Measurements from ENCODE around the gene ATG12.

ATG12 gene

GRCh38 chr5:115858396-115858795 lies 17.0 kb upstream of the ATG12 start:
- Histone ChIP-seq H3K27ac (ENCODE audit: low read length) (no peak overlapping the region), H3K27me3 (ENCODE audit: control insufficient read depth, insufficient read depth, low read length) (no peaks in the 10 kb centered on the region), H3K4me3 (ENCODE audit: low read length) (no peak overlapping the region), H3K4me1 (ENCODE audit: control insufficient read depth, insufficient read depth, low read length) (no peaks in the 10 kb centered on the region), H3K9me3 (ENCODE audit: control insufficient read depth, insufficient read depth, low read length) (no peaks in the 10 kb centered on the region), H3K36me3 (ENCODE audit: control insufficient read depth, insufficient read depth, low read length) (no peaks in the 10 kb centered on the region)
- no peak for DNase-seq (ENCODE audit: low read depth, low spot score)
- WGBS (ENCODE audit: insufficient coverage, insufficient read length) = no CpG with 5 or more reads among the region's 3 CpGs

GRCh38 chr5:115857626-115858349 lies 16.4 kb upstream of the ATG12 start:
- no peaks in the 10 kb centered on the region for H3K4me1 ChIP-seq (ENCODE audit: control insufficient read depth, insufficient read depth, low read length)
- no peak overlapping the region for H3K4me3 ChIP-seq (ENCODE audit: low read length)
- H3K27me3 ChIP-seq (ENCODE audit: control insufficient read depth, insufficient read depth, low read length) = no peaks in the 10 kb centered on the region
- WGBS (ENCODE audit: insufficient coverage, insufficient read length) = no CpG with 5 or more reads among the region's 2 CpGs
- DNase-seq (ENCODE audit: low read depth, low spot score) = no peak
- no peaks in the 10 kb centered on the region for H3K36me3 ChIP-seq (ENCODE audit: control insufficient read depth, insufficient read depth, low read length)
- no peaks in the 10 kb centered on the region for H3K9me3 ChIP-seq (ENCODE audit: control insufficient read depth, insufficient read depth, low read length)
- H3K27ac ChIP-seq (ENCODE audit: low read length) = no peak overlapping the region

GRCh38 chr5:115857057-115857479 lies 15.7 kb upstream of the ATG12 start:
- no peak for DNase-seq (ENCODE audit: low read depth, low spot score)
- Histone ChIP-seq H3K9me3 (ENCODE audit: control insufficient read depth, insufficient read depth, low read length) (no peaks in the 10 kb centered on the region), H3K27me3 (ENCODE audit: control insufficient read depth, insufficient read depth, low read length) (no peaks in the 10 kb centered on the region), H3K4me3 (ENCODE audit: low read length) (no peak overlapping the region), H3K27ac (ENCODE audit: low read length) (no peak overlapping the region), H3K36me3 (ENCODE audit: control insufficient read depth, insufficient read depth, low read length) (no peaks in the 10 kb centered on the region), H3K4me1 (ENCODE audit: control insufficient read depth, insufficient read depth, low read length) (no peaks in the 10 kb centered on the region)
- WGBS (ENCODE audit: insufficient coverage, insufficient read length) = no CpG with 5 or more reads among the region's 1 CpG

GRCh38 chr5:115855959-115856358 lies 14.6 kb upstream of the ATG12 start:
- no peaks in the 10 kb centered on the region for H3K27me3 ChIP-seq (ENCODE audit: control insufficient read depth, insufficient read depth, low read length)
- H3K27ac ChIP-seq (ENCODE audit: low read length) = no peak overlapping the region
- H3K4me3 ChIP-seq (ENCODE audit: low read length) = no peak overlapping the region
- no peaks in the 10 kb centered on the region for H3K36me3 ChIP-seq (ENCODE audit: control insufficient read depth, insufficient read depth, low read length)
- no CpG with 5 or more reads among the region's 1 CpG for WGBS (ENCODE audit: insufficient coverage, insufficient read length)
- no peak for DNase-seq (ENCODE audit: low read depth, low spot score)
- no peaks in the 10 kb centered on the region for H3K9me3 ChIP-seq (ENCODE audit: control insufficient read depth, insufficient read depth, low read length)
- no peaks in the 10 kb centered on the region for H3K4me1 ChIP-seq (ENCODE audit: control insufficient read depth, insufficient read depth, low read length)

- no peak for DNase-seq (ENCODE audit: low read depth, low spot score)
- no CpG with 5 or more reads among the region's 3 CpGs for WGBS (ENCODE audit: insufficient coverage, insufficient read length)
- no peak overlapping the region for H3K27ac ChIP-seq (ENCODE audit: low read length)
- H3K9me3 ChIP-seq (ENCODE audit: control insufficient read depth, insufficient read depth, low read length) = no peaks in the 10 kb centered on the region
- no peaks in the 10 kb centered on the region for H3K36me3 ChIP-seq (ENCODE audit: control insufficient read depth, insufficient read depth, low read length)
- no peak overlapping the region for H3K4me3 ChIP-seq (ENCODE audit: low read length)
- H3K27me3 ChIP-seq (ENCODE audit: control insufficient read depth, insufficient read depth, low read length) = no peaks in the 10 kb centered on the region
- peaks cover 2% of the 10 kb centered on the region; the same call in 1 of the 2 replicates for H3K4me1 ChIP-seq (ENCODE audit: control insufficient read depth, insufficient read depth, low read length)
Measured at GRCh38 chr5:115854139-115854538, 12.8 kb upstream of the ATG12 start.

- Histone ChIP-seq H3K27ac (ENCODE audit: low read length) (no peak overlapping the region), H3K4me3 (ENCODE audit: low read length) (no peak overlapping the region)
- no CpG with 5 or more reads among the region's 4 CpGs for WGBS (ENCODE audit: insufficient coverage, insufficient read length)
Measured at GRCh38 chr5:115850744-115851416, 9.5 kb upstream of the ATG12 start.

GRCh38 chr5:115849258-115849798 lies 8.0 kb upstream of the ATG12 start:
- no CpG with 5 or more reads among the region's 3 CpGs for WGBS (ENCODE audit: insufficient coverage, insufficient read length)
- H3K27me3 ChIP-seq (ENCODE audit: control insufficient read depth, insufficient read depth, low read length) = no peaks in the 10 kb centered on the region
- DNase-seq (ENCODE audit: low read depth, low spot score) = no peak
- no peak overlapping the region for H3K4me3 ChIP-seq (ENCODE audit: low read length)
- H3K4me1 ChIP-seq (ENCODE audit: control insufficient read depth, insufficient read depth, low read length) = peaks cover 2% of the 10 kb centered on the region; the same call in 1 of the 2 replicates
- H3K9me3 ChIP-seq (ENCODE audit: control insufficient read depth, insufficient read depth, low read length) = no peaks in the 10 kb centered on the region
- no peaks in the 10 kb centered on the region for H3K36me3 ChIP-seq (ENCODE audit: control insufficient read depth, insufficient read depth, low read length)
- H3K27ac ChIP-seq (ENCODE audit: low read length) = no peak overlapping the region

More at GRCh38 chr5:115850744-115851416, 9.5 kb upstream of the ATG12 start:
- DNase-seq (ENCODE audit: low read depth, low spot score) = no peak
- Histone ChIP-seq H3K4me1 (ENCODE audit: control insufficient read depth, insufficient read depth, low read length) (peaks cover 2% of the 10 kb centered on the region; the same call in 1 of the 2 replicates), H3K36me3 (ENCODE audit: control insufficient read depth, insufficient read depth, low read length) (no peaks in the 10 kb centered on the region), H3K9me3 (ENCODE audit: control insufficient read depth, insufficient read depth, low read length) (no peaks in the 10 kb centered on the region), H3K27me3 (ENCODE audit: control insufficient read depth, insufficient read depth, low read length) (no peaks in the 10 kb centered on the region)

- Histone ChIP-seq H3K27me3 (ENCODE audit: control insufficient read depth, insufficient read depth, low read length) (no peaks in the 10 kb centered on the region), H3K36me3 (ENCODE audit: control insufficient read depth, insufficient read depth, low read length) (no peaks in the 10 kb centered on the region), H3K4me3 (ENCODE audit: low read length) (no peak overlapping the region), H3K4me1 (ENCODE audit: control insufficient read depth, insufficient read depth, low read length) (peaks cover 4% of the 10 kb centered on the region; the same call in 1 of the 2 replicates), H3K27ac (ENCODE audit: low read length) (no peak overlapping the region), H3K9me3 (ENCODE audit: control insufficient read depth, insufficient read depth, low read length) (no peaks in the 10 kb centered on the region)
- no peak for DNase-seq (ENCODE audit: low read depth, low spot score)
- no CpG with 5 or more reads among the region's 7 CpGs for WGBS (ENCODE audit: insufficient coverage, insufficient read length)
Measured at GRCh38 chr5:115847290-115847689, 5.9 kb upstream of the ATG12 start.

- no CpG with 5 or more reads among the region's 7 CpGs for WGBS (ENCODE audit: insufficient coverage, insufficient read length)
- peaks cover 3% of the 10 kb centered on the region; the same call in 1 of the 2 replicates for H3K4me1 ChIP-seq (ENCODE audit: control insufficient read depth, insufficient read depth, low read length)
- no peaks in the 10 kb centered on the region for H3K27me3 ChIP-seq (ENCODE audit: control insufficient read depth, insufficient read depth, low read length)
- H3K9me3 ChIP-seq (ENCODE audit: control insufficient read depth, insufficient read depth, low read length) = no peaks in the 10 kb centered on the region
- no peak for DNase-seq (ENCODE audit: low read depth, low spot score)
- no peak overlapping the region for H3K4me3 ChIP-seq (ENCODE audit: low read length)
- H3K36me3 ChIP-seq (ENCODE audit: control insufficient read depth, insufficient read depth, low read length) = no peaks in the 10 kb centered on the region
- H3K27ac ChIP-seq (ENCODE audit: low read length) = no peak overlapping the region
Measured at GRCh38 chr5:115844321-115844817, 3.0 kb upstream of the ATG12 start.

- no peak overlapping the region for H3K4me3 ChIP-seq (ENCODE audit: low read length)
- peaks cover 3% of the 10 kb centered on the region; the same call in 1 of the 2 replicates for H3K4me1 ChIP-seq (ENCODE audit: control insufficient read depth, insufficient read depth, low read length)
- no peak for DNase-seq (ENCODE audit: low read depth, low spot score)
- no peaks in the 10 kb centered on the region for H3K9me3 ChIP-seq (ENCODE audit: control insufficient read depth, insufficient read depth, low read length)
- no peaks in the 10 kb centered on the region for H3K27me3 ChIP-seq (ENCODE audit: control insufficient read depth, insufficient read depth, low read length)
- no CpG with 5 or more reads among the region's 6 CpGs for WGBS (ENCODE audit: insufficient coverage, insufficient read length)
- no peak overlapping the region for H3K27ac ChIP-seq (ENCODE audit: low read length)
- H3K36me3 ChIP-seq (ENCODE audit: control insufficient read depth, insufficient read depth, low read length) = no peaks in the 10 kb centered on the region
Measured at GRCh38 chr5:115843444-115844130, 2.2 kb upstream of the ATG12 start.

Measured in iPS DF 6.9 (cell line).